ENCODE results near the gene TRIM63.

DNA sequence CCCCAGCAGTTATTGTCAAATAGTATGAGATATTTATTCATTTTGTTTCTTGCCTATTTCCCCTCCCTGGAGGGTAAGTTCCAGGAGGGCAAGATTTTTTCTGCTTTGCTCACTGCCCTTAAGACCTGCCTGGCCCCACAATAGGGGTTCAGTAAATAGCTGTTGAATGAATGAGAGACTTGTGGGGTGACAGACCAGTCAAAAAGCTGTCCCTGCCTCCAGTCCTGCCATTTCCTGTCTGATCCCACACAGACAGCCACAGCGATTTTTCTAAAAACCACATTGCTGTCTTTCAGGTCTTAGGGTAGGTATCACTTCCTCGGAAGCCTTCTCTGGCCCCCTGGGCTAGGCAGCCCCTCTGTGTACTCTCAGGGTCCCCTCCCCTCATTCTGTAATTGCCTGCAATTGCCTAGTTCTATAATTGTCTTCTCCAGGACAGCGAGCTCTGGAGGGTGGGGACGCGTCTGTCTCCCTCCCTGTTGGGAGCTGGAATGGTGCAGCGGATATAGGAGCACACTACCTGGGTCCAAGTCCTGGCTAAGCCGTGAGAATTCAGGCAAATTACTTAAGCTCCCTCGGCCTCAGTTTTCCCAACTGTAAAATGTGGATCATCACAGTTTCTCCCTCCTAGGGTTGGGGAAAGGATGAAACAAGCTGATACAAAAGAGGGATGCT, 47.7 kb downstream of the TRIM63 start:
- no peak for TF ChIP-seq POLR2A (IDR thresholded peaks at IDR 0.05)
- no peak for TF ChIP-seq CTCF (IDR thresholded peaks at IDR 0.05)

Data from body of pancreas (tissue), 4 donors.